Stimulated activated naive CD8-positive, alpha-beta T cell treated with anti-CD3 and anti-CD28 coated beads, Interleukin-15, amount 100 ng/mL, for 72 hours (primary cell): ENCODE data around the gene DDX60.

ENCODE experiments used
- ATAC-seq: fragments of 150-1000 bp; cut with Tn5 transposase; 2 replicates; pipeline ENCODE4 v1.10.0; 2021; ENCODE audit warnings: mild to moderate bottlenecking, moderate library complexity
- DNase-seq, 2 donors: peaks; one replicate each; pipeline ENCODE4 v3.0.0; 2021 to 2022
- H3K27ac Mint-ChIP-seq, 2 donors: one replicate each; pipeline ENCODE4 v1.8.0; 2022; ENCODE audit warnings: mild to moderate bottlenecking in 2 of 2, mixed read lengths in 2 of 2, moderate library complexity in 2 of 2
- H3K27me3 Mint-ChIP-seq: one replicate; pipeline ENCODE4 v1.8.0; 2022; ENCODE audit warnings: mixed read lengths
- H3K4me1 Mint-ChIP-seq: one replicate; pipeline ENCODE4 v1.8.0; 2022; ENCODE audit warnings: mild to moderate bottlenecking, mixed read lengths
- H3K4me3 Mint-ChIP-seq, 2 donors: one replicate each; pipeline ENCODE4 v1.8.0; 2022; ENCODE audit warnings: mild to moderate bottlenecking in 2 of 2, mixed read lengths in 2 of 2, moderate library complexity in 1 of 2
- H3K9me3 Mint-ChIP-seq, 2 donors: one replicate each; pipeline ENCODE4 v1.8.0; 2022; ENCODE audit warnings: mixed read lengths in 2 of 2

Gene DDX60

DNA sequence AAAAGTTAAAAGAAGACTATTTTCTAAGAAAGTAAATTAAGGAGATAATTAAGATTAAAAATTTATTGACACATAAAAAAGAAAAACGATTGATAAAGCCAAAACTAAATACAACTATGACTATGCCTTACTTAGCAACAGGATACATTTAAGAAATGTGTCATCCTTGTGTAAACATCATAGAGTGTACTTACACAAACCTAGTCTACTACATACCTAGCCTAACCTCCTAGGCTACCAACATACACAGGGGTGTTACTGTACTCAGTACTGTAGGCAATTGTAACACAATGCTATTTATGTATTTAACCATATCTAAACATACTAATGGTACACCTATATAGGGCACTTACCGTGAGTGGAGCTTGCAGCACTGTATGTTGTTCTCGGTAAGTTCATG is 117.9 kb downstream of the DDX60 start:
- Mint-ChIP-seq H3K27me3 (no peaks in the 10 kb centered on the region), H3K9me3 (peaks cover 26 to 30% of the 10 kb centered on the region in 2 donors), H3K4me1 (no peaks in the 10 kb centered on the region), H3K27ac (no peak overlapping the region), H3K4me3 (no peak overlapping the region)
- ATAC-seq (peak; percentile 33), DNase-seq (no peak)

DNA sequence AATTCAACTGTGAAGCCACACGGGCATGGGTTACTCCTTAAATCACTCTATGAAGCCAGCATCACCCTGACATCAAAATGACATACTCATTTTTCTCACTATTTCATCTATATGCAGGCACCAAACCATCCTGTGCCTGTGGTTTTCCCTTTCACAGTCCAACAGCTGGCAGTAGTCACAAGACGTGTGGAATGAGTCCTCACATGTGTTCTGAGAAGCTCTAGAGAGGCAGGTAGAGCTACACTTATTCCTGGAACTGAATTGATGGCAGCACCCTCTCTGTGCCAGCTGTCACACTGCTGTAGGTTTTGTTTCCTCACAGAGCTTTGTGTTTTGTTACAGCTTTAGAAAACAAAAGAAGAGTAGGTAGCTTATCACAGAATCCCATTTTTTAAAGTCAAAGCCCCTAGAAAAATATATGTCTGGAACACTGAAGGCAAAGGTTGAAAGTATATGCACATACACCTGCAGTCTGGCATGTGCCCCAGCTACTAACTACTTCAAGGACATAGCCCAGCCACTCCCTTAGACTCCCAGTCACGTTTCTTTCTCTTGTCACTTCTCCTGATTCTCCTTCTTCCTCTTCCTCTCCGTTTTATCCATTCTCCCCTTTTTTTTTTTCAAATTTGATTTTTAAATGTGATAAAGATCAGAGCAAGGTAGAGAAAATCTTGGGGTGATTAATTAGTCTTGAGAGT is 119.1 kb downstream of the DDX60 start:
- peak overlapping the region in 1 of 2 donors; percentile 36 for H3K27ac Mint-ChIP-seq
- ATAC-seq (peak; percentile 72), DNase-seq (no peak)
- no peak overlapping the region for H3K4me3 Mint-ChIP-seq
- no peaks in the 10 kb centered on the region for H3K4me1 Mint-ChIP-seq
- H3K27me3 Mint-ChIP-seq: no peaks in the 10 kb centered on the region
- H3K9me3 Mint-ChIP-seq: peaks cover 19 to 20% of the 10 kb centered on the region in 2 donors

DNA sequence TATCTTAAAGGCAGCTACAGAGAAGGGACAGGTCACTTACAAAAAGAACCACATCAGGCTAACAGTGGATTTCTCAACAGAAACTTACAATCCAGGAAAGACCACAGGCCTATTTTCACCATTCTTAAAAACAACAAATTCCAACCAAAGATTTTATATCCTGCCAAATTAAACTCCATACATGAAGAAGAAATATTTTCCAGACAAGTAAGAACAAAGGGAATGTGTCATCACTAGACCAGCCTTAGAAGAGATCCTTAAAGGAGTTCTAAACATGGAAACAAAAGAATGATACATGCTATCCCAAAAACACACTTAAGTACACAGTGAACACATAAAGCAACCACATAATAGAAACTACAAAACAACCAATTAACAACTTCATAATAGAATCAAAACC is 120.6 kb downstream of the DDX60 start:
- H3K27ac Mint-ChIP-seq: no peak overlapping the region
- H3K4me1 Mint-ChIP-seq: no peaks in the 10 kb centered on the region
- DNase-seq: no peak
- no peak overlapping the region for H3K4me3 Mint-ChIP-seq
- ATAC-seq: no peak
- no peaks in the 10 kb centered on the region for H3K27me3 Mint-ChIP-seq
- H3K9me3 Mint-ChIP-seq: peaks cover 10 to 11% of the 10 kb centered on the region in 2 donors

DNA sequence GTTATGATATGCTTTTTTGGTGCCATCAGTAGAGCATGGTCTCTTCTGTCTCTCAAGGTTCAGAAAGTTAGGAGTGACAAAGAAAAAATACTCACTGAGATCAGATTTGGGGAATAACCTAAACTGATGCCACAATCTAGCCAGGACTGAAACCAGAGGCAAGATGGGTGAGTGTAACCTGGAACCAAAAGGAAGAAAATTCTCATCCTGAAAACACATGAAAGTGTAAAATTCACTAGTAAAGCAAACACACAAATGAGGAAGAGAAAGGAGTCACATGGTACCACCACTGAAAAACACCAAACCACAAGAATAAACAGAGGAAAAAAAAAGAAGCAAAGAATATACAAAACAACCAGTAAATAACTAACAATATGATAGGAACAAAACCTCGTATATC is 129.8 kb downstream of the DDX60 start:
- H3K27ac Mint-ChIP-seq: no peak overlapping the region
- ATAC-seq: no peak

DNA sequence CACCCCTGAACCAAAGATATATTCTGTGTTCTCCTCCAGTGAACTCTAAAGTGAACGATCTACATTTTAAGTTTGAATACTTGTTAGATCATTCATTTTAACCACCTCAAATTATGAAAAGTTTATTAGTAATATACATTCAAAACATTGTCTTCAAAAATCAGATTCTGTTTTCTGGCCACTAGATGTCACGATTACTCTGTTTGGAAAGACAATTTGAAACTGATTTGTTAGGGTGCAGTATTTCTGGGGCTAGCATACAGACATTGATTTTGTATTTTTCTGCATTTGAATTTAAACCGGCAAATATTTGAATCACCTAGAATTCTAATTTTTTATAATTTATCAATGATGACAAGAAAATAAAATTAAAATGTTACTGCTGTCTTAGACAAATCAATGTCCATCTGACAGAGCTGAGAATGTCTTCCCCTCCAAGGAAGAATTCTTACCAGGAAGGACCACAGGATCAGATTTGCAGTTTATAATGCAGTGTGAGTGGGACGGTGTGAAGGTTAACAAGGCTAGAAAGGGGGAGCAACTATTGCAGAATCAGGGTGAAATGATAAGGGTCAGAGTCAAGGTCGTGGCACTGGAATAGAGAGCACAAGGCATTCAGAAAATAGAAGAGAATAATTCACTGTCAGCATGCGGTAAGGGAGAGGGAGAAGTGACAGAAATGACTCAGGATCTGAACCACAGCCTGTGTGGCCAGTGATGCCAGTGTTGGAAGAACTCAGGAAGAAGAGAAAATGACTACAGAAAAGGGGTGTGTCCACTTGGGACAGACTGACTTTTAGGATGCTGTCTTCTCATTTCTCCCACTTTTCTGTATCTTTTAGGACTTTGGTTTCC is 134.6 kb downstream of the DDX60 start:
- ATAC-seq (no peak), DNase-seq (no peak)
- no peaks in the 10 kb centered on the region for H3K4me1 Mint-ChIP-seq
- H3K27ac Mint-ChIP-seq: no peak overlapping the region
- H3K9me3 Mint-ChIP-seq: no peaks in the 10 kb centered on the region
- no peak overlapping the region for H3K4me3 Mint-ChIP-seq
- H3K27me3 Mint-ChIP-seq: no peaks in the 10 kb centered on the region

More for the DNA sequence above, 129.8 kb downstream of the DDX60 start:
- Mint-ChIP-seq H3K4me1 (no peaks in the 10 kb centered on the region), H3K27me3 (no peaks in the 10 kb centered on the region), H3K9me3 (no peaks in the 10 kb centered on the region), H3K4me3 (no peak overlapping the region)
- DNase-seq: no peak

DNA sequence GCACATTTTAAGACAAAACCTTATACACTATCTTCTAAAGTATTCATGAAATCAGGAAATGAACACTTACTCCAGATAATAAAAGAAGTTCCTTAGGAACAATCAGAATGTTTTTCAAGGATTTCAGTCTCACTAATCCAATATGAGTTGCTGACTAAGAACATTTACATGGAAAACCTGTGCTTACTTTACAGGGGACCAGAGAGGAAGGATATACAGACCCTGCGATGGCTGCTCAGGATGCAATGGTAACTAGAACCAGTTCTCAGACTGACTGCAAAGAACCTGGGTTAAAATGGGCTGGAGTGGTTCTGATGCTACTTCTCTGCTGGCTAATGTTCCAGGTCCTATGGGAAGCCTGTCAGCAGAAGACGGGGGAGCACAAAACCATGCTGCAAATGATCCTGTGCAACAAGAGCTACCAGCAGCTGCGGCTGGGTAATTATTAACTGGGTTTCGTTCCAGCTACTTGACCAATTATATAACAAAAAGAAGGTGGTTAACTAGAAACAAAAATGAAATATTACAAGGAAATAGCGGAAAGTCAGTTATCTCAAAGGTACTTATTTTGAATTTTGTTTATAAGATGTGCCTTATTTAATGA is 140.9 kb downstream of the DDX60 start:
- ATAC-seq (no peak), DNase-seq (no peak)
- Mint-ChIP-seq H3K4me3 (no peak overlapping the region), H3K27me3 (no peaks in the 10 kb centered on the region), H3K9me3 (no peaks in the 10 kb centered on the region), H3K27ac (no peak overlapping the region), H3K4me1 (no peaks in the 10 kb centered on the region)

DNA sequence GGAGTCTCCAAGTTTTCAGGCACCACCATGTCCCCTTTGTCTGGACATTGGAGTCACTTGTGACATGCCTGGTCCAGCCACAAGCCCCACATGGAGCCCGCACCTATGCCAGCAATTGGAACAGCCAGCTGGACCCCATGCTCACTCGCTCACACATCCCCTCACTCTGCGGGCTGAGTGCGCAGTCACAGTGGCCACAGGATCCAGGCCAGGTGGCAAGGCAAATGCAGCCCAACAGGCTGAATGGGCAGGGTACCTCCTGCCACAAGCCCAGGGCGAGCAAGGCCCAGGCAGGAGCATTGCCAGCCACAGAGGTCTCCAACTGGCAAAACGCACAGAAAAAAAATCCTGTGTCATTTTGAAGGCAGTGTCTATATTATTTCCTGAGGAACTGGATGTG is 144.2 kb downstream of the DDX60 start:
- no peak overlapping the region for H3K4me3 Mint-ChIP-seq
- H3K9me3 Mint-ChIP-seq: no peaks in the 10 kb centered on the region
- no peak overlapping the region for H3K27ac Mint-ChIP-seq
- H3K4me1 Mint-ChIP-seq: no peaks in the 10 kb centered on the region
- DNase-seq: no peak
- no peaks in the 10 kb centered on the region for H3K27me3 Mint-ChIP-seq
- no peak for ATAC-seq

DNA sequence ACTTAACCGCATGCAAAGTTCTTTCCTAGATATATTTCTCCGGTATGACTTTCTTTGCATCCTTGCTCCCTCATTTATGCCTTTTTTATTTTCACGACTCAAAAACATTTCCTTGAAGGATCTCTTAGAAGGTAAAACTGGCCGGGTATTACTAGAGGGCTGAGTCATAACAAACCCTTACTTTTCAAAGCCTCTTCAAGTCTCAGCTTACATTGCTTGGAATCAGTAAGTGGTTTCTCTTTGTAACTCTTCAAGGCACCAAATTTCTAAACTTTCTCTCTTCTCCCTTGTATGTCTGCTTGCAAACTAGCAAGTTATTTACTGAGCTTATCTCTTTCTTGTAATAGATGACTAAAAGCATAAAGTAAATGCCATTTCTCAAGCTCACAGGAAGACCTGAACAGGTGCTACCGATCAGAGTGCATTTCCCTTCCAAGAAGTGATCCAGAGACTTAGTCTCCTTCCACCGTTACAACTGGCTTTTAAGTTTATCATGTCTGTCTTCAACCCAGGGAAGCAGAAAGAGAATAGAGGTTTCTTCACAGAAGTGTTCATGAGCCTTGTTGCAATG is 150.8 kb downstream of the DDX60 start:
- no peak for DNase-seq
- H3K27me3 Mint-ChIP-seq: no peaks in the 10 kb centered on the region
- ATAC-seq: no peak
- no peaks in the 10 kb centered on the region for H3K4me1 Mint-ChIP-seq
- no peaks in the 10 kb centered on the region for H3K9me3 Mint-ChIP-seq
- no peak overlapping the region for H3K4me3 Mint-ChIP-seq
- H3K27ac Mint-ChIP-seq: no peak overlapping the region
